ENCODE measurements around the gene INO80.

INO80 gene

DNA sequence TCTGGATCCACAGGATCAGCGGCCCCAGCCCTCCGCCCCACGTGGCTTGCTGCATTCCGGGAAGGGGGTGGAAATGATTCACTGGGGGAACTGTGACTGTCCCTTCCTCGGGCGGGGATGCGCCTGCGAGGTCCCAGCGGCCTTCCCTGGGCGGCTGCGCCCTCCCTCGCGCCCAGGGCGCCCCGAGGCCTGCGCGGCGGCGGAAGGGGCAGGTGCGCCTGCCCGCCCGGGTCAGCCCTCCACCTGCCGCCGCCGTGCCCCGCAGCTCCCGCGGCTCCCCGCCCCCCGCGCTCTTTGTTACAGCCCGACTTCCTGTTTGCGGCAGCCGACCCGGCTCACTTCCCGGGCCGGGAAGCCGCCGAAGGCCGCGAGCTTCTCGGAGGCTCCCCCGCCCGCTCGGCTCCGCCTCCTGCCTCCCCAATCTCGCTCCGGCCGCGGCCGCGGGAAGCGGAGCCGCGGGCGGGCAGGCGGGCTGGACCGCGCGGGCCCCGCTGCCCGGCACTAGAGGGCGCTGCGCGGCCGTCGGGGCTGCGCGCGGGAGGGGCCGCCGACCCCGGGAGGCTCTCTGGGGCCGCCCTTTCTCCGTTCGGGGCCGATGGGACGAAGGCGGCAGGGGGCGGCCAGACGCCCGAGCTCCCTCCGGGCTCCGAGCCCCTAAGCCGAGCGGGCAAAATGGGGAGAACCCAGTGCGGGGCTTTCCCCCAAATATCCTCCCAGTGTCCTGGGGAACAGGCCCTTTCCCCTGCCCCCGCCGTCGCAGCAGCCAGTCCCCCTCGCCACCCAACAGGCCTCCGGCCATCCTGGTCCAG, 174.3 kb downstream of the INO80 start:
- DNase-seq: peak; percentile 70

DNA sequence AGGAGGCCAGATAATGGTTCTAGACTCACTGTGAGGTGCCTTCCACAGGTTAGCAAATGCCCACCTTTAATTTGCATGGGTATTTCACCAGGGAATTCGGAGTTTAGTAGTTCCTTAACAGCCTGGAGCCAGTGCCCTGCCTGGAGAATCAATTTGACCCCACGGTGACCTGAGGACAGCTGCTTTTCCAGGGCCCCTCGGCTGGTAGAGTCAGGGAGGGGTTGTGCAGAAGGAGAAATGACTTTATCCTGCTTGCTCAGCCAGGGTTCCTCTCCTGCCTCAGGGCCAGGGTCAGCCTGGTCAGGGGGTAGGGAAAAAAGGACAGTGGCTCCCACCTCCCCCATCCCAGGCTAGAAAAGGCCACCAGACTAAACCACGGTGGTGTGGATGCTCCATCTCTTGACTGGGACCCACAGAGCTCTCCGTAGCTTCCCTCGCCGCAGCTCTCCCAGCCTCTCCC, 175.0 kb downstream of the INO80 start:
- peak; percentile 23 for DNase-seq

DNA sequence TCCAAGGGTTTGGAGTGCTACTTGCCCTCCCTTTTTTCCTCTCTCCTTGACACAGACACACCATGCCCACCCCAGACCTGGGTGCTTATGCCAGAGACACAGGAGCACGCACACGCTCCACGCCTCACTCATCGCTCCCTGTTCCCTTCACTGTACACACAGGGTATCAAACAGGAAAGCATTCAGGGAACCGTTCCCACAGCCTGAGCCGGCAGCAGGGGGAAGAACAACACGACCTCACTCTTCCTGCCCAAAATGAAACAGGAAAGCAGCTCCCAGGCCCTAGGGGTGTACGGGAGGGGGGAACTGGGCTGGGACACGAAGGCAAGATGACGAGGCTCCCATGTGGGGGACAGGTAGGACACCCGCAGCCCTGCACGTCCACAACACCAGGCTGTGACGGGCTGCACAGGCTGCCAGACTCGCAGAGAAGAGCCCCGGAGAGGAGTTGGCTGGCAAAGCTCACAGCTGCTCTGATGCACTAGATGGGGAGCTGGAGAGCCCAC, 175.7 kb downstream of the INO80 start:
- DNase-seq: no peak

DNA sequence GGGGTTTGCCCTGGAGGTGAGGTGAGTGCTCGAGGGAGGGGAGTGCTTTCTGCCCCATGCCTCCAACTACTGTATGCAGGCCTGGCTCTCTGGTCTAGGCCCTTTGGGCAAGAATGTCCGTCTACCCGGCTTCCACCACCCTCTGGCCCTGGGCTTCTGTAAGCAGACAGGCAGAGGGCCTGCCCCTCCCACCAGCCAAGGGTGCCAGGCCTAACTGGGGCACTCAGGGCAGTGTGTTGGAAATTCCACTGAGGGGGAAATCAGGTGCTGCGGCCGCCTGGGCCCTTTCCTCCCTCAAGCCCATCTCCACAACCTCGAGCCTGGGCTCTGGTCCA, 177.6 kb downstream of the INO80 start:
- no peak for DNase-seq

DNA sequence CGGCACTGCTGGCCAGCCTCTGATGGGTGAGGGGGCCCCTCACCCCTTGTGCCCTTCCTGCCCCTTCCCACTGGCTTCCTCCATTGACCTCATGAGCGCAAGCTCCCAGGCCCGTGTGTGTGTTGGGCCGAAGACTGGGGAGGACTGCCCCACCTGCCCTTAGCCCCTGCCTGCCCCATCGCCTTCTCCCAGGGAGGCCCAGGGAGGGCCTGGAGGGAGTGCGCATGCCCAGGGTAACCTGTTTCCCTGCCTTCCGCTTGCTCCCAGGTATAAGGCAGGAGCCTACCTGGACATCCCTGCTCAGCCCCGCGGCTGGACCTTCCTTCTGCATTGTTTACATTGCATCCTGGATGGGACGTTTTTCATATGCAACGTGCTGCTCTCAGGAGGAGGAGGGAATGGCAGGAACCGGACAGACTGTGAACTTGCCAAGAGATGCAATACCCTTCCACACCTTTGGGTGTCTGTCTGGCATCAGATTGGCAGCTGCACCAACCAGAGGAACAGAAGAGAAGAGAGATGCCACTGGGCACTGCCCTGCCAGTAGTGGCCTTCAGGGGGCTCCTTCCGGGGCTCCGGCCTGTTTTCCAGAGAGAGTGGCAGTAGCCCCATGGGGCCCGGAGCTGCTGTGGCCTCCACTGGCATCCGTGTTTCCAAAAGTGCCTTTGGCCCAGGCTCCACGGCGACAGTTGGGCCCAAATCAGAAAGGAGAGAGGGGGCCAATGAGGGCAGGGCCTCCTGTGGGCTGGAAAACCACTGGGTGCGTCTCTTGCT, 178.1 kb downstream of the INO80 start:
- no peak for DNase-seq

DNA sequence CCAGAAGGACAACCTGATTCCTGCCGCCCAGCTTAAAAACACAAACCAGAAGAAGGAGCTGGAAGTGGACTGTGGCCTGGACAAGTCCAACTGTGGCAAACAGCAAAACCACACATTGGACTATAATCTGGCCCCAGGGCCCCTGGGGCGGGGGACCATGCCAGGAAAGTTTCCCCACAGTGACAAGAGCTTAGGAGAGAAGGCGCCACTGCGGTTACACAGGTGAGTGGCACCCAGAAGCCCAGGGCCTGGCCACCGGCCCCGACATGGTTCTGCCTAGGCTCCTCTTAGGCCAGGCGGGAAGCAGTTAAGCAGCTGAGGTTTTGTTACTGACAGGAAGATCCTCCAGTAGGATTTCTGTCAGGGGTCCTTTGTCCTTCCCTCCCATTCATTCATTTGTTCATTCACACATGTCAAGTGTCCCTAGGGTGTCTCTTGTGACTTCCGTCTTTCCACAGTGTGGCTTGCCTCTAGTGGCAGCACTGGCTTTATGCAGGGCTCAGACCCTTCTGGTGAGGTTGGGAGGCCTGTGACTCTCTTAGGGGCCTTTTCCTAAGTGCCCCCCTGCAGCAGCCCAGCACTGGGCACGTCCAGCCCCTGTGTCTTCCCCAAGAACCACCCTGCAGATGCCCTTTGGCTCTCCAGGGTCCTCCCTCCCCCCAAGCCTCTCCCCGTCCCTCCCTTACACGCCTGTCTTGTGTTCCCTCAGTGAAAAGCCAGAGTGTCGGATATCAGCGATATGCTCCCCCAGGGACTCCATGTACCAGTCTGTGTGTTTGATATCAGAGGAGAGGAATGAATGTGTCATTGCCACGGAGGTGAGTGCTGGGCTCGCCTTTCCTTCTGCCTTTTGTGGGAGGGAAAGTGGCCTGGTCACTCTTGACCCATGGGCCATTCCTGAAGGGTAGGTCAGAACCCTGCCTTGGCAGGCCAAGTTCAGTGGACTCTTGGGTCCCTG, 179.1 kb downstream of the INO80 start:
- no peak for DNase-seq

DNA sequence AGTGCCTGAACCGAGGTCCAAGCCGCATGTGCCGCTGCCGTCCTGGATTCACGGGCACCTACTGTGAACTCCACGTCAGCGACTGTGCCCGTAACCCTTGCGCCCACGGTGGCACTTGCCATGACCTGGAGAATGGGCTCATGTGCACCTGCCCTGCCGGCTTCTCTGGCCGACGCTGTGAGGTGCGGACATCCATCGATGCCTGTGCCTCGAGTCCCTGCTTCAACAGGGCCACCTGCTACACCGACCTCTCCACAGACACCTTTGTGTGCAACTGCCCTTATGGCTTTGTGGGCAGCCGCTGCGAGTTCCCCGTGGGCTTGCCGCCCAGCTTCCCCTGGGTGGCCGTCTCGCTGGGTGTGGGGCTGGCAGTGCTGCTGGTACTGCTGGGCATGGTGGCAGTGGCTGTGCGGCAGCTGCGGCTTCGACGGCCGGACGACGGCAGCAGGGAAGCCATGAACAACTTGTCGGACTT, 179.8 kb downstream of the INO80 start:
- no peak for DNase-seq

DNA sequence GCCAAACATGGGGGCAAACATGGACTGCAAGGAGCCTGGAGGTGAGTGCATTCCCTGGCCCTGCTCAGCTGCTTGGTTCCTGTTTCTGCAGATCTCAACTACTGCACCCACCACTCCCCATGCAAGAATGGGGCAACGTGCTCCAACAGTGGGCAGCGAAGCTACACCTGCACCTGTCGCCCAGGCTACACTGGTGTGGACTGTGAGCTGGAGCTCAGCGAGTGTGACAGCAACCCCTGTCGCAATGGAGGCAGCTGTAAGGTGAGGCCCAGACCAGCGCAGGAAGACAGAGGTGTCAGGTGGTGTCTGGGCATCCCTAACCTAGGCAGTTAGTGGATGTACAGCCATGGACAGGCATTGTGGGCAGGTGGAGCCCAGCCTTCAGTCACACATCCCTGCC, 181.6 kb downstream of the INO80 start:
- DNase-seq: no peak

DNA sequence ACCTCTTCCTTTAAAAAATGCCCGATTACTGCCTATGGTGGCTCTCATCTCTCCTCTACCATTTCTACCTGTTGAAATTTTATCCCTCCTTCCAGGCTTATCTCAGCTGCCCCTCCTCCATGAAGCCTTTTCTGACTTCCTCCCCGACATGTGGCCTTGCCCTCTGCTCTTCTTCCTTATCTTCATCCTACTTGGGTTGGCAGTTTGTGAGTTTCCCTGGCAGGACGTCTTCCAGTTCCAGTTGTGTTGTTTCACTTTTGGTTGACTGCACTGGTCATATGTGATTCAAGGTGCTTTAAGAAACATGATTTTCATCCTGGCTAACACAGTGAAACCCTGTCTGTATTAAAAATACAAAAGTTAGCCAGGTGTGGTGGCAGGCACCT, 182.6 kb downstream of the INO80 start:
- DNase-seq: peak; percentile 33

DNA sequence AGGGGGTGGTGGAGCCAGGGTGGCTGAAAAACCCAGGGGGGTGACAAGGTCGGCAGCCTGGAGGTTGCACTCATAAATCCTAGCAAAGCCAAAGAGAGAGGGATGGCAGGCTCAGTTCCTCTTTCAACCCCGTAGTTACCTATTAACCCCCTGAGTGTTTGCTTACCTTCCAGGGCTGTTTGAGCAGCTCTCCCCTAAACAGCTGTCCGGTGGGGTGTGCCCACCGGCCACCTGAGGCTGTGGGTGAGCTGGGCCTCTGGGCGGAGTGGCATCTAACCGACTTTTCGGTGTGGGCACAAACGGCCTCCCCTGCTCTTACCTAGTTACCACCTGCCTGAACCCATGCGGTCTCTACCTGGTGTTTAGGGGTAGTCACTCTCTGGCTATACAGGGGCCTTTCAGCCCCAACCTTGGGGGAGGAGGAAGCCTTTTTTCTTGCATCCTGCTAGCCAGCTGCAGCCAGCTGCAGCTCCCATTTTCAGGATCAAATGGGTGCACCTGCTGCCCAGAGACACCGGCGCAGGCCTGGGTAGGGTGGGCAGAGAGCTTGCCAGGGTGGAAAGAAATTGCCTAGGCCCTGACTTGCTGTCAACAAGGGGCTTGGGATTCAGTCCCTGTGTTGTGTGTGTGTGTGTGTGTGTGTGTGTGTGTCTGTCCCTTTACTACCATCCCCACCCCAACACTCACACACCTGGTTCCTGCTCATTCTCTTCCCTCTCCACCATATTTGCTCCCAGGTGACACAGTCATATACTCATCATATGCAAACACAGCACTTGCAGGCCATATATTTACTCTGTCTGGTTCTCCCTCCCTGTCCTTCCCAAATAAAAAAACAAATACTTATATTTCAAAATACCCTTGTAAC, 183.2 kb downstream of the INO80 start:
- no peak for DNase-seq

DNA sequence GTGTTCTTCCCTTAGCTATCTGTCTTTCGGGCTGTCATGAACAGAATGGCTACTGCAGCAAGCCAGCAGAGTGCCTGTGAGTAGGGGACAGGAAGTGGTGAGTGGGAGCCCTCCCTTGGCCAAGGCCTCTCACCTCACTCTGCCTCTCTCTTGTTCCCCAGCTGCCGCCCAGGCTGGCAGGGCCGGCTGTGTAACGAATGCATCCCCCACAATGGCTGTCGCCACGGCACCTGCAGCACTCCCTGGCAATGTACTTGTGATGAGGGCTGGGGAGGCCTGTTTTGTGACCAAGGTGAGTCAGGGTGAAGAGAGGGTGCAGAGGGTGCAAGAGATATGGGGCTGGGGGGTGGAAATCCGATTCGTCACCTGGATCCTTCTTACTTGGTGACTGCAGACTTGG, 183.9 kb downstream of the INO80 start:
- DNase-seq: peak; percentile 40

DNA sequence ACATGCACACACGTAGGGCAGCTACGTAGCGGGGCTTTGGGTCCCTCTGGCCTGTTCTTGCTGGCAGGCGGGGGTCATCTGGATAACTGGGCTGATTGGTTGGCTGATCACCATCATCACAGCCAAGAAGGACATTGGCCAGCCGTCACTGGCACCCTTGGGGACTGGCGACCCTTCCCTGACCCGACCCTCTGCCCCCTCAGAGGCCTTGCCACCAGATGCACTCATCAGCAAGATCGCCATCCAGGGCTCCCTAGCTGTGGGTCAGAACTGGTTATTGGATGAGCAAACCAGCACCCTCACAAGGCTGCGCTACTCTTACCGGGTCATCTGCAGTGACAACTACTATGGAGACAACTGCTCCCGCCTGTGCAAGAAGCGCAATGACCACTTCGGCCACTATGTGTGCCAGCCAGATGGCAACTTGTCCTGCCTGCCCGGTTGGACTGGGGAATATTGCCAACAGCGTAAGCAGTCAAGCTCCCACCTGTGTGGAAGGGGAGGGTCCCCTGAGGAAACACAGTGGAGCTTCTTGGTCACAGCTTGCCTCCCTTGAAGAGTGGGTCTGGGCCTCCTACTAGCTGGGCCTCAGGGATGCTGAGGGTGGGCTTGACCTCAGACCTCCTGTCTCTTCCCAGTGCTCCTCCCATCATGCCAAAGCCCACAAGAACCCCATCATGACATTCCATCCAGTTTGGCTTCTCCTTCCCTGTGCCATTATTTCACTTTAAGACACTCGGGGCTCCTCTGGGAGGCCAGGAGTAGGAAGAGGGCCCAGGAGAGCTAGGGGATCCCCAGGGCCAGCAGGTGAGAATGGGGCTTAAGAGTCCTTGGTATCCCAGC, 184.6 kb downstream of the INO80 start:
- no peak for DNase-seq

DNA sequence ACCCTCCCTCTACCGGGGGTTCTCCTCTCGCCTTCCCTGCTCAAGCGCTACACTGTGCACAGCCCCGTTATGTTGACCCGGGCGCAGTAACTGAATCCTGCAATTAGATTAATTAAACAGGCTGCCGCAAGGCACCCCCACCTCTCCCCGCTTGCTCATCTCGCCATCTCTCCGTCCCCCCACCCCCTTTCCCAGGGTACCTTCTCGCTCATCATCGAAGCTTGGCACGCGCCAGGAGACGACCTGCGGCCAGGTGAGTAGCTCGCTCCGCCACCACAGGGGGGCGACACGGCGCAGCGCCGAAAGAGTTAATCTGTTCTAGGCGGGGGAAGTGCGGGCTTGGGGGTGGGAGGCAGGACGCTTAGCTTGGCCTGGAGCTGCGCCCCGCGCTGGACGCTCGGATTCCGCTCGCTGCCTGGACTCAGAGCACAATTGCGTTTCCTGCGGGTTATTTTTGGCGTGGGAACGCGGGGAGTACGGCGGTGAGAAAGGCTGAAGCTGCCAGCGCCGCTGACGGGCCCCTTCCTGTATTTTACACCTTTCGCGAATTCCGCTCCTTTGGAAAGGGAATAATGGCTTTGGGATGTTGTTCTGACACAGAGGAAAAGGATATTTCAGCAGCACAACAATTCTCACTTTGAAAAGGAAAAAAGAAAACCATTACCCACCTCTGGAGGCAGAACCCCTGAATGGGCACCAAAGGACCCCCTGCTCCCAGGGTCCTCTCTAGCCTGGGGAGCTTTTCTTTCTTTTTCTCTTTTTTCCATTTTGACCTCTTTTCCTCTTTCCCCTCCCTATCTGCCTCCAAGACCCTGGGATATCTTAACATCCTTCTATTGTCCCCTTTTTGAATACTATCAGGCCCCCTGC, 185.4 kb downstream of the INO80 start:
- no peak for DNase-seq

DNA sequence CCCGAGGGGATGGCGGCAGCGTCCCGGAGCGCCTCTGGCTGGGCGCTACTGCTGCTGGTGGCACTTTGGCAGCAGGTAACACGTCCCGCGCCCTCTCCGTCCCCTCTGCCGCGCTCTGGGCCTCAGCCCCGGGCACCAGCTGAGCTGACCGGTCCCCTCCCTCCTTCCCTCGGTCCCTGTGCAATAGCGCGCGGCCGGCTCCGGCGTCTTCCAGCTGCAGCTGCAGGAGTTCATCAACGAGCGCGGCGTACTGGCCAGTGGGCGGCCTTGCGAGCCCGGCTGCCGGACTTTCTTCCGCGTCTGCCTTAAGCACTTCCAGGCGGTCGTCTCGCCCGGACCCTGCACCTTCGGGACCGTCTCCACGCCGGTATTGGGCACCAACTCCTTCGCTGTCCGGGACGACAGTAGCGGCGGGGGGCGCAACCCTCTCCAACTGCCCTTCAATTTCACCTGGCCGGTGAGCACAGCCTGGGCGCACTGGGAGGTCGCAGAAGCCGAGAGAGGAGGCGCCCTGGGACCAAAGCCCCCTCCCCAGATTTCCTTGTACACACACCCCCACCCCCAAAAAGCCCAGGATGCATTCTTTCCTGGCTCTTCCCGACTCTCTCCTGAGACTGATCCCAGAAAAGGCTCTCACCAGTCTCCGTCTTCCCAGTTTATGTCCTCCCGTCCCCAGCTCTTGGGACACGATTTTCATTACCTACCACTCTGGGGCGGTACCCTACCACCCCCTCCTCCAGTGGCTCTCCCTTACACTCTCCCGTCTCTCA, 186.2 kb downstream of the INO80 start:
- DNase-seq: no peak
